Fibroblast of lung (primary cell): ENCODE data around the gene WRAP73.

Experiments
- EZH2 ChIP-seq: IDR thresholded peaks from 2 replicates; pipeline ENCODE4 v1.5.1; 2012; ENCODE audit warnings: low read length, control low read depth, mild to moderate bottlenecking; ENCODE audit errors: missing control alignments
- TF ChIP-seq, protein P1 (sequence below), 2 donors: IDR thresholded peaks in 1 of 2; conservative IDR thresholded peaks in 1 of 2; 1 replicate in 1 of 2; 2 replicates in 1 of 2; pipeline ENCODE4 v1.5.1; 2011 to 2012; ENCODE audit warnings: low read length in 2 of 2, control low read depth in 1 of 2, inconsistent platforms in 1 of 2, low read depth in 1 of 2, mild to moderate bottlenecking in 1 of 2

- TF ChIP-seq, protein P1, sequence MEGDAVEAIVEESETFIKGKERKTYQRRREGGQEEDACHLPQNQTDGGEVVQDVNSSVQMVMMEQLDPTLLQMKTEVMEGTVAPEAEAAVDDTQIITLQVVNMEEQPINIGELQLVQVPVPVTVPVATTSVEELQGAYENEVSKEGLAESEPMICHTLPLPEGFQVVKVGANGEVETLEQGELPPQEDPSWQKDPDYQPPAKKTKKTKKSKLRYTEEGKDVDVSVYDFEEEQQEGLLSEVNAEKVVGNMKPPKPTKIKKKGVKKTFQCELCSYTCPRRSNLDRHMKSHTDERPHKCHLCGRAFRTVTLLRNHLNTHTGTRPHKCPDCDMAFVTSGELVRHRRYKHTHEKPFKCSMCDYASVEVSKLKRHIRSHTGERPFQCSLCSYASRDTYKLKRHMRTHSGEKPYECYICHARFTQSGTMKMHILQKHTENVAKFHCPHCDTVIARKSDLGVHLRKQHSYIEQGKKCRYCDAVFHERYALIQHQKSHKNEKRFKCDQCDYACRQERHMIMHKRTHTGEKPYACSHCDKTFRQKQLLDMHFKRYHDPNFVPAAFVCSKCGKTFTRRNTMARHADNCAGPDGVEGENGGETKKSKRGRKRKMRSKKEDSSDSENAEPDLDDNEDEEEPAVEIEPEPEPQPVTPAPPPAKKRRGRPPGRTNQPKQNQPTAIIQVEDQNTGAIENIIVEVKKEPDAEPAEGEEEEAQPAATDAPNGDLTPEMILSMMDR (conservative IDR thresholded peaks at IDR 0.05 in 1 of 2, IDR thresholded peaks at IDR 0.05 in 1 of 2; ENCODE audit: low read depth in 1 of 2, low read length in 2 of 2) = no peak
- no peak for TF ChIP-seq EZH2
Observed at GRCh38 chr1:3590139-3590763, 59.7 kb downstream of the WRAP73 start.
